ENCODE results near the gene IST1.
A peak's percentile ranks its signal among the peaks of the same experiment; 100 is the strongest.

The IST1 gene

DNA sequence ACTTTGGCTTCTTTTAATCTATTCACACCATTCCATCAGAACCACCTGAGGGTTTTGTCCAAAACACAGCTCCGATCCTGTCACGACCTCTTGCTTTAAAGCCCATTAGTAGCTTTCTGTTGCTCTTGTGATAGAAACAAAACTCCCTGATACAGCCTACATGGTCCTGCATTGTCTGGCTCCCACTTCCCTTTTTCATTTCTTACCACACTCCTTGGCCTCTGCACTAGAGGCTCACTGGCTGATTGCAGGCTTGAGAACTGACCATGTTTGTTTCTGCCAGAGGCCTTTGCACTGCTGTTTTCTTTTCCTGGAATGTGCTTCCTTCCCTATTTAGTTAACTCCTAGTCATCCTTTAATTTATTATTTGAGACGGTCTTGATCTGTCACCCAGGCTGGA is 23.7 kb downstream of the IST1 start:
- no peak for DNase-seq (ENCODE audit: low read depth)

DNA sequence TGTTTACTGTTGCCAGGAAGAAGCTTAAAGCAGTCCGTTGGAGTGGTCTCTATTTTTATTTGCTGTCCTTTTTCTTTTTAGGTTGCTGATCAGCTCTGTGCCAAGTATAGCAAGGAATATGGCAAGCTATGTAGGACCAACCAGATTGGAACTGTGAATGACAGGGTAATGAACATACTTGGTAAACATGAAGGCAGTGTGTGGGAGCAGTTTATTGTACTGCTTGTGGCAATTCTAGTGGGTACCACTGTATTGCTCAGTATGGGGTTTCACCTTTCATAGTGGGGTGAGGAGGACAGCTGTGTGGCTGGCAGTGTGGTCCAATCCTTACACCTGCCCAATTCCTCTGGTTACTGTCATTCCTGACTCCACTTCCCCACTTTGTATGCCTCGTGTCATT is 25.3 kb downstream of the IST1 start:
- no peak for DNase-seq (ENCODE audit: low read depth)

DNA sequence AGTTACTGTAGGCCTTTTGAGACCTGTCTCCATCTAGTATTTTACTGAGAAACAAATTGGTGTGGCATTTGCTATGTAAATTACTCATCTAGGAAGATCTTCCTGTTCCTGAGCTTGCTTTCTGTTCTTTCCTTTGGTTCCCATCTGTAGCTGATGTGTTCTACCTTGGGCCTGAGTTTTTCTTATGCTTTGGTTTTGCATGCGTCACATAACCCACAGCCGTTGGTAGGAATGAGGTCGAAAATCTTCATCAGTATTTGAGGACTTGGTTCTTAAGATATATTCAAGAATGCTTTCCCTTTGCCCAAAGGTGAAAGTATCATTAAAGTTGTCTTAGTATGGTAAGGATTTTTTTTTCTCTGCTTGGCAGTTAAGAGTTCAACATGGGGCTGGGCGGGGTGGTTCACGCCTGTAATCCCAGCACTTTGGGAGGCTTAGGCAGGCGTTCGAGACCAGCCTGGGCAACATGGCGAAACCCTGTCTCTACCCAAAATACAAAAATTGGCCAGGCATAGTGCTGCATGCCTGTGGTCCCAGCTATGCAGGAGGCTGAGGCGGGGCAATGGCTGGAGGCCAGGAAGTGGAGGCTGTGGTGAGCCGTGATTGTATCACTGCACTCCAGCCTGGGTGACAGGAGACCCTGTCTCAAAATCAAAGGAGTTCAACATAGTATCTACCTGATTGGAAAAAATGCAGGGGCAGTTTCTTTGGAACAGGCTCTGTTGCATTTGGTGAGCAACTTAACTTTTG is 28.8 kb downstream of the IST1 start:
- DNase-seq (ENCODE audit: low read depth), result peak; percentile 45

DNA sequence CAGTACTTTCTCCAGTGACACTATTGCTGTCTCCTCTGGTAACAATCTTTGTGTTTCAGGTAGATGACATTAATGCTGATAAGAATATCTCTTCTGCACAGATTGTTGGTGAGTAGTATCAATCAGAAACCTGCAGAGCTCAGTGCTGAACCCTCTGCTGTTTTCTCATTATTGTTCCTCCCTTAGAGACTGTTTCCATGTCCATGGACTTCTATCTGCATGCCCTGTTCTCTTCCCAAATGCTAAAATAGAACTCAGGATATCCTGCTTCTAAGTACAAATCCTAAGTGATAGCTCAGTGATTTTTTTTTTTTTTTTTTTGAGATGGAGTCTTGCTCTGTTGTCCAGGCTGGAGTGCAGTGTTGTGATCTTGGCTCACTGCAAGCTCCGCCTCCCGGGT is 29.4 kb downstream of the IST1 start:
- no peak for DNase-seq (ENCODE audit: low read depth)

DNA sequence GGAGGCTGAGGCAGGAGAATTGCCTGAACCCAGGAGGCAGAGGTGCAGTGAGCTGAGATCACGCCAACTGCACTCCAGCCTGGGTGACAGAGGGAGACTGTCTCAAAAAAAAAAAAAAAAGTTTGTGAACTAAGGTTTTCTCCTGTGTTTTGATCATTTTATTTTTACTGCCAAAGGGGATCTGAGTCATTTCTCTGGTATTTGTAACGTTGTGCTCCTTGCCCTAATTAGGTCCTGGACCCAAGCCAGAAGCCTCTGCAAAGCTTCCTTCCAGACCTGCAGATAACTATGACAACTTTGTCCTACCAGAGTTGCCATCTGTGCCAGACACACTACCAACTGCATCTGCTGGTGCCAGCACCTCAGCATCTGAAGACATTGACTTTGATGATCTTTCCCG is 32.1 kb downstream of the IST1 start:
- DNase-seq (ENCODE audit: low read depth), result peak; percentile 98

DNA sequence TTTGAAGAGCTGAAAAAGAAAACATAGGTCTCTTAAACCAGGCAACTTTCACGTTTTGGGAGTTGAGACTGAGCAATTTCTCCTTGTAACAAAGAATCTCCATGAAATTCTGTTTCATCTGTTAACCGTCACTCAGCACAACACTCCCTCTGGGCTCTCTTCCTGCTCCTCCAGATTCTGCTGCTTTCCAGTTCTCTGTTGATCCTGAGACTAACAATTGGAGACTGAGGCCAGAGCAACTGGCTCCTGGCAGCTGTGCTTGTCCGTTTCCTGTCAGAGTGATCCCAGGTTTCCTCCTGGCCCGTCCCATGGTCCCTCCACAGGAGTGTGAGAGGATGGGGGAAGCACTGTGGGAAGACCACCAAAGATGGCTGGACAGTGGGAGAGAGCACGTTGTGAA is 32.5 kb downstream of the IST1 start:
- peak; percentile 14 for DNase-seq (ENCODE audit: low read depth)

DNA sequence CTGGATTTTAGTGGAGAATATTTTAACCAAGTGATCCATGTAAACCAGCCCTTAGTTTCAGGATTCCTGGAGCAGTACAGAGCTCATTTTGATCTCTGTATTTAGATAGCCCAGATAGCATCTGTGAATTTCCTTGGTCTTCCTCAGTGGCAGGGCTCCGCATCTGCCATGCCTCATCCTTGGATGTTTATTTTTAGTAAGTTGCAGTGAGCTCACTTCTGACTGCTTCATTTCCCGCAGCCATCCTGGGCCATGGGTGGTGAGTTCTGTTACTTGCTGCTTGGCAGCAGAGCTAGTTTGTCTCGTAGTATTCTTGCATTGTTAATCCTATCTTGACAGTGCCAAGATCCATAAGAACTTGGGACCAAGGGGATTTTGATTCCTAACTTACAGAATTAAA is 33.7 kb downstream of the IST1 start:
- DNase-seq (ENCODE audit: low read depth), result peak; percentile 87

DNA sequence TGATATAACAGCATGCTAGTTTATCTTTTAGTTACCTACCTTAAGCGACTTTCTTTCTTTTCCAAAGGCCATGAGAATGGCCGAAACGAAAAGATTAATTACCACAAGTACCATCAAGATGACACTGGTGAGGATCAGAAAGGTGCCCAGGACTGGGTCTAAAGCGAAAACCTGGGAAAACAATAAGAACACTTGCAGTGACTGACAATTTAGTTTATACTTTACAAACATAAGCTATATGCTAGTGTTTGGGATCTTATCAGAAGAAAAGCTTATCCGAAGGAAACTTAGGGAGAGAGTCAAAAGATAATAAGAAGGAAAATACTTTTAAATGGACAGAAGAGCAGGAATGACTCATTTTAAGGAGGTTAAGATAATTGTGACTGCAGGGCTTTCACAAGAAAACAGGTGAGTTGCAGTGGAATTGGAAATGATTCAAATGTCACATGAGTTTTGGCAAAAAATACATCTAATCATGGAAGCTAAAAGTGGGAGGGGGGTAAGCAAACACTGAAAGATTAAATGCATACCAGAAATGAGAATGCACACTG is 34.8 kb downstream of the IST1 start:
- DNase-seq (ENCODE audit: low read depth), result peak; percentile 23

DNA sequence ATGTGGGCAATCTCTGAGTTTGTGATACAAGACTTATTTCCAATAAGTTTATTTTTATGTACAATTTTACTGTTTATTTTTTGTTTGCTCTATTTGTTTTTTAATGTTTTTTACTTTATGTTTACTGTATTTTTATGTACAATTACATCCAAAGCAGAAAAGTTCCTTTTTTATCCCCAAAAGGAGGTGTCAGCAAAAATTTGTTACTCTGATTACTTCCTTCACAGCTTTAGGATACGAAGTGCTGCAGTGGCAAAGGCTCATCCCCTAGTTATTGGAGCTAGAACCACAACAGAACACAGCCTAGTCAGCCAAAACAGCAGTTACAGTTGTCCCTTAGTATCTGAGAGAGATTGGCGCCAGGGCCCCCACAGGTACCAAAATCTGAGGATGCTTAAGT is 35.7 kb downstream of the IST1 start:
- no peak for DNase-seq (ENCODE audit: low read depth)

DNA sequence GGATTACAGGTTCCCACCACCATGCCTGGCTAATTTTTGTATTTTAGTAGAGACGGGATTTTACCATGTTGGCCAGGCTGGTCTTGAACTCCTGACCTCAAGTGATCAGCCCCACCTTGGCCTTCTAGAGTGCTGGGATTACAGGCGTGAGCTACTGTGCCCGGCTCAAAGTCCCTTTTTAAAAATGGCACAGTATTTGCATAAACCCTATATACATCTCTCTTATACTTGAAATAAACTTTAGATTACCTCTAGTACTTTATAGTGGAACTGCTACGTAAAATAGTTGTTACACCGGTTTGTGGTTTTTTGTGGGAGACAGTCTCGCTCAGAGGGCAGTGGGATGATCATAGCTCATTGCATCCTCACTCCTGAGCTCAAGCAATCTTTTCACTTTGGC is 36.3 kb downstream of the IST1 start:
- no peak for DNase-seq (ENCODE audit: low read depth)

DNA sequence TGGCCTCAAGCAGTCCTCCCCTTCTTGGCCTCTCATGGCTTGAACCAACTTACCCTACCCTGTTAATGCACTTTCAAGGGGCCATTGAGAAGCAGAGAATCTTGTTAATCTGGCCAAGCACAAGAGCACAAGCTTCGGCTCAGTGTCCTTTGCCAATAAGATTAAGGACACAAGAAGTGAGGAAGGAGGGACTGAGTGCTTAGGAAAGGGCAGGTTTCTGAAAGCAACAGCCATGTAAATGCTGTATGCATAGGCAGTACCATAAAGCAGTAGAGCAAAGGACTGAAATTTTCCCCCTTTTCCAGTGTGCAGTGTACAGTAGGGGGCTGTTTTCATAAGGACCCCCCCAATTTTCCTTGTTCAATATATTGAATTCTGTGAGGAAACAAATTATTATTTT is 37.7 kb downstream of the IST1 start:
- DNase-seq (ENCODE audit: low read depth), result no peak

DNA sequence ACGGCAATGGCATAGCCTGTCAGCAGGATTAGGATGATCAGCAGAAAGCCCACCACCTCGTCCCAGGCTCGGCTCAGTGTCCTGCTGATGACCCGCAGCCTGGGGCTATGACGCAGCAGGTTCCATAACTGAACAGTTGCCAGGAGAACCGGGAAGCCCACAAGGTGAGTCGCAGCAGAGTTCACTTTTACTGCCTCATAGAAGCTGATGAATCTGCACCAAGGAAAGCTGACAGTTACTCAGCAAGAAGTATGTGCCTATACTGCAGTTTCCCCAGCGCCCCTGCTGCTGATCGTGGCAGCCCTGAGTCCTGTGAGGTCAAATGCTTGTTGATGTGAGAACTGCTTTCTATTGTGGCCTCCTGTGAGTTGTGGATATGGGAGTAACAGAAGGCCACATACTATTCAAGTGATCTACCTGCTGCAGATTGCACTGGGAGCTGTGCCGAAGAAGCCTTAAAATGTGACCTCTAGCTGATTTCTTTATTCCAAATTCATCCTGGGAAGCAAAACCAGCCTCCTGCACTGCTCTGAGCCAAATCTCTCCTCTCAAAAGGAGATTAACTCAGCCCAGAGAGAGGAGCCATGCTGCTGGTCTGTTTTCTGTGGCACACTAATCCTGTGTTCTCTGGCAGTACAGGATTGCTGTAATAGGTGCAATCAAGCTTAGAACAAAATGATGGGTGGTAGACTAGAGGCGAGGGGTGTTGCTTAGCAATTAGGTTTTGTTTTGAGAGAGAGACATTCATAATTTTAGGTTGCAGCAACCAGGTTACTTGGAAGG is 38.8 kb downstream of the IST1 start:
- peak; percentile 56 for DNase-seq (ENCODE audit: low read depth)

DNA sequence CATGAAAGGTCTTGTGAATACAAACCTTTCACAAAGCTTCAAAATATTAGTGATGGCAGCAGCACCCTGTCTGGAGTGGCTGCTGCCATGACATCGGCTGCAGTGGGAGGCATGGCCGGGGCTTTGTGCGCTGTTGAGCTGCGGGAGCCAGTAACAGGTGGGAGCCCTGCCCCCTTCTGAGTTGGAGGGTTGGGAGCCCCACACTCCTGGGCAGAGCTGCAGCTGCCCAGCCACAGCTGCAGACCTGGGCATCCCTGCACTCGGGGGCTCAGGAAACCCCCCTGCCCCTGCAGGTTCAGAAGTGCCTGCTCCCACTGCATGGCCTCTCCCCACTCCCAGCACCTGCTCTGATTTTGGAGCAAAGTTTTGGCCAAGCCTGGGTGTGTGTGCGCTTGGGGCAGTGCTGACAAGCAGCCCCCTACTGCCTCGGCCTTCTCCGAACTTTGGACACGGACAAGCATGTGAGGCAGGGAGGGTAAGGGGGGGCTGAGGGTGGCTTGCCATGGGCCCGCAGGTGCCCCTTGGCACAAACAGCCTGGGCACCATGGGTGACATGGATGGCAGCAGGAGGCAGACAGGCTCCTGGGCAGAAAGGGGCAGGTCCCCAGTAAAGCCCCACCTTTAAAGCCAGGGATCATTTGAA is 42.7 kb downstream of the IST1 start:
- no peak for DNase-seq (ENCODE audit: low read depth)

DNA sequence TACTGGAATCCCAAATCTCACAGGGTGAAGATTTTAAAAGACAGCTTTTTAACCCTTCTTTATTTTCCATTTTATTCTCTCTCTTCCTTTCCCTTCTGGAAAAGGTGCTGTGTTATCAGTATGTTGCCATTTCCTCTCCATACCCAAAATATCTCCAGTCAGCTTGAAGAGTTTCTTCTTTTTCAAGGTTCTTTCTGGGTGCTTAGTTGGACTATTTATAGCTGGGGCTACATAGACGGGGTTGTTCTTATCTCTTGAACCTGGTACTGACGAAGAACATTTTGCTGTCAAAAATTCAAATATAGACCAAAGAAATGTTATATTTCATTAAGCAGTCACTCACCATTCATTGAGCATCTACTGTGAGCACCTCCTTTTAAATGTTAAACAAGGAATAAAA is 48.6 kb downstream of the IST1 start:
- DNase-seq (ENCODE audit: low read depth), result no peak

DNA sequence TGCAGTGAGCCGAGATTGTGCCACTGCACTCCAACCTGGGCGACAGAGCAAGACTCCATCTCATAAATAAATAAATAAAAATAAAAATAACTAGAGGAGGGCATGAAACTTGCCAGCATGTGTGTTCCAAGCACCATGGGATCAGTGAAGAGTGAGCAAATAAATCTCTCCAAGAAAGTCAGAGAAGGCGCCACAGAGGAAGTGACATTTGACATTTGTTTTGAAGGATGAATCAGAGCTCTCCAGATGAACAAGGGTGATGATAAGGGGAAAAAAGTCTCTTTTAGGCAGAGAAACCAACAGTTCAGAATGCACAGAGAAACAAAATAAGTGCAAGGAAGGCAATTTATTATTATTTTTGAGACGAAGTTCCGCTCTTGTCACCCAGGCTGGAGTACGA is 50.3 kb downstream of the IST1 start:
- DNase-seq (ENCODE audit: low read depth), result no peak

DNA sequence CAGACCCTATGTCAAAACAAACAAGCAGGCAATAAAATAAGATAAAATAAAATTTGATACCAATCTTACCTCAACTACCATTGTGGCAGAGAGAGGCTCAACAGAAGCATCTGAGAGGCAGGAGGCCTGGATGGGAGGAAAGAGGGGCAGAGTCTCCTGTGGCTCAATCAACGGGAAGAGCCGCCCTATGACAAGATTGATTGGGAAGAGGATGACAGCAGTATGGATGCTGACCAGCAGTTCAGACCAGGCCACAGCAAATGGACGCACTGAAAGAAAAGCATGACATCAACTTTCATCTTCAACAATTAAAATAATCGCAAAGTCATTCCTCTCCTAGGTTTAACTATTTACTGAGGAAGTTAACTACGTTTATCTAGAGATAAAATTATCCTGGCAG is 57.5 kb downstream of the IST1 start:
- no peak for DNase-seq (ENCODE audit: low read depth)

DNA sequence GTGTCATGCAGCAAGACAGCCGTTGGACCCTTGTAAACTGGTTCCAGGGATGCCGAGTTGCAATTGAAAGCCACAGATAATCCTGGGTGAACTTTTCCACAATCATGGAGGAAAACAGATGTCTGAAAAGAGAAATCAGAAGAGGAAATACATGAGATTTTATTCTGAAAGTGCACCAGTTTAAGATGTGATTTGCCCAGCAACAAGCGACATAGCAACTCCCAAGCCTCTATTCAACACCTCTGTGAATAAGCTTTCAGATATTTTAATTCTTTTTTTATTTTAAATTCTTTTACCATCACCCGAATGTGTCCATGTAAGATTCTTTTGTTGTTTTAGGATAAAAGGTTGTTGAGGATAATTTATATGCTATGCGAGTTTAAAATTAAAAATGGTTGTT is 58.8 kb downstream of the IST1 start:
- DNase-seq (ENCODE audit: low read depth), result no peak

DNA sequence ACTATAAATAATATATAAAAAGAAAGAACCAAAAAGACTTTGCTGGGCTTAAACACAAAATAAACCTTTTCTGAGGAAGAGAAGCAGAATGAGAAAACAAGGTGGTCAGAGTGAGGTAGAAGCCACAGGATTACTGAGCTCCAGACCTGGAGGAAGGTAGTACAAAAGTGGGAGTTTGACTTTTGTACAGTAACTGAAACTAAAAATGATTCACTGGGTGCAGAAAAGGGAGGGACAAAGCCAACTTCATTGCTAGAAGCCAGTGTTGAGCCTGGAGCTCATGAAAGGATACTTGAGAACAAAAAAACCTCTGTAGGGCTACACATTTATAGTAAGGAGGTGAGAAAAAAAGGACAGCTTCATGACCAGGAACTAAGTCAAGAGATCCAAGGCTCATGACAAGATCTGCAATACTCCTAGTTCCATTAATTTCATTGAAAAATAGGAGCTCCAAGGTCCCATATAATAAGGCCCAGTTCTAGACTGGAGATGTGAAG is 59.4 kb downstream of the IST1 start:
- DNase-seq (ENCODE audit: low read depth), result no peak

DNA sequence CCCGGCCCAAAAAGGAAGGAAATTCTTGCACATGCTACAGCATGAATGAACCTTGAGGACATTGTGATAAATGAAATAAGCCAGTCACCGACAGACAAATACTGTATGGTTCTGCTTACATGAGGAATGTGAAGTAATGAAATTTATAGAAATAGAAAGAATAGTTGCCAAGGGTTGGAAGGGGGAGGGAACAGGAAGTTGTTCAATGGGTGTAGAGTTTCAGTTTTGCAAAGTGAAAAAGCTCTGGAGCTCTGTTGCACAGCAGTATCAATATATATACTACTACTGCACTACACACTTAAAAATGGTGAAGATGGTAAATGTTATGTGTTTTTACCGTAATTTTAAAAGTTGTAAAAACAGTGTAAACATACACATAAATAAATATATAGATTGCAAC is 61.2 kb downstream of the IST1 start:
- no peak for DNase-seq (ENCODE audit: low read depth)

DNA sequence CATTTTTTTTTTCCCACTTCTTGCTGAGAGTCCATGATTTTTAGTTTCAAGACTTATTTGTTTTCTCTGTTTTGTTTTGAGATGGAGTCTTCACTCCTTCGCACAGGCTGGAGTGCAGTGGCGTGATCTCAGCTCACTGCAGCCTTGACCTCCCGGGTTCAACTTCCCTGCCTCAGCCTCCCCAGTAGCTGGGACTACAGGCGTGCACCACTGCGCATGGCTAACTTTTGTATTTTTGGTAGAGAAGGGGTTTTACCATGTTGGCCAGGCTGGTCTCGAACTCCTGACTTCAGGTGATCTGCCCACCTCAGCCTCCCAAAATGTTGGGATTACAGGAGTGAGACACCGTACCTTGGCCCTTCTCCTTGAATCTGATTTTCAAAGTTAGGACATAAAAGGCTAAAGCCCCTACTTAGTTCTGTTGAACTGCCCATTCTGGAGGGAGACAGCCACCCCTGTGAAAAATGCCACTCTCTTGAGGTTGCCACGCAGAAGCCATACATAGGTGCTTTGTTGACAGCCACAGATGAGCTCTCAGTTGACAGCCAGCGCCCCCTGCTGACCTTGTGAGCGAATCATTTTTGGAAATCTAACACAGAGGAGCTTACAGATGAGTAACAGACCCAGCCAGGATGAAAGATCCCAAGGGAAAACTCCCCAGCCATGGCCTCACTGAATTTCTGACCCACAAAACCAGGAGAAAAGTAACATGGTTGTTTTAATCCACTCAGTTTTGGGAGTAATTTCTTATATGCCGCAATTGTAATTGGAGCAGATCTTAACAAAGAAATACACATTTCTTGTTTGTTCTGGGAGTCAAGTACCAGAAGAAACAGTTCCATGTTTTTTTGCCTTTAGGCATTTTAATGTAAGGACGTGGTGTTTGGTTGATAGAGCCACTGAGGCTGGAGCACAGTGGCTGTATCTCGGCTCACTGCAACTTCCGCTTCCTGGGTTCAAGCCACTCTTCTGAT is 66.0 kb downstream of the IST1 start:
- DNase-seq (ENCODE audit: low read depth), result peak; percentile 86

DNA sequence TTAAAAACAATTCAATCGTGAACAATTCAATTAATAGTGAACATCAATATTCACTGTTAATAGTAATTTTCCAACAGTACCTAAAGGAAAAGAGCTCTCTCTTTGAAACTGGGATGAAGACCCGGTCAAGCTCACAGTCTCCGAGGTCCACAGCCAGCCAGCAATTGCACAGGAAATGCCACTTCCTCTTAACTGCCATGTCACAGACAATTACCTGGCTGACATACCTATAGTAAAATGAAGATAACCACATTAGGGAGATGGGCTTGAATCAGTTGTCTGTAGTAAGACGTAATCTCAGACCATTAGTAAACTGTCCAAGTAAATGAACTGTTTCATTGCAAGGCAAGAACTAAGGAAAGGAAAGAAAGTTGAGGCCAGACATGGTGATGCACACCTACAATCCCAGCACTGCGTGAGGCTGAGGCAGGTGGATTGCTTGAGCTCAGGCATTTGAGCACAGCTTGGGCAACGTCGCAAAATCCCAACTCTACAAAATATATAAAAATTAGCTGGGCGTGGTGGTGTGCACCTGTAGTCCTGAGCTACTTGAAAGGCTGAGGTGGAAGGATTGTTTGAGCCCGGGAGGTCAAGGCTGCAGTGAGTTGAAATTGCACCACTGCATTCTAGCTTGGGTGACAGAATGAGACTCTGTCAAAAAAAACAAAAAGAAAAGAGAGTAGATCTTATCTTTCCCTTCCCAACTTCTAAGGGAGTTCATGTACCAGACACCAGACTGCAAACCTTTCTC is 68.0 kb downstream of the IST1 start:
- DNase-seq (ENCODE audit: low read depth), result no peak

Data from ELR (cell line).